GM12878 (cell line): ENCODE measurements around the gene BRD2. TPM values are rescaled to one million over a fixed set of nuclear protein-coding genes. Genes with fewer than 3 reads are reported as not detected.

Source experiments
- ATAC-seq: fragments of 200-7000 bp; cut with Tn5 transposase; 3 replicates; pipeline ENCODE4 v1.9.1; 2020; ENCODE audit warnings: mild to moderate bottlenecking, moderate library complexity
- BruUV-seq: library from RNA; stranded (reverse); fragments of 400-500 nt; replicated peaks from 2 replicates; lab custom pipeline; 2021; lab: Mats Ljungman, UMichigan
- CTCF ChIA-PET: fragments of 300-600 bp; sonication (Branson Sonifier 250); formaldehyde crosslinking; extraction: SDS; loops from one replicate; lab custom pipeline; 2021; ENCODE audit warnings: inconsistent platforms; lab: Yijun Ruan, JAX
- POLR2A ChIA-PET: fragments of 350-600 bp; formaldehyde crosslinking; extraction: SDS; loops from one replicate; lab custom pipeline; 2021; ENCODE audit warnings: inconsistent platforms; lab: Charles Lee
- RAD21 ChIA-PET: fragments of 300-600 bp; sonication (Branson Sonifier 250); formaldehyde crosslinking; loops from one replicate; lab custom pipeline; 2023; ENCODE audit warnings: antibody characterized with exemption; ENCODE audit not compliant: unreplicated experiment; lab: Charles Lee
- SMC1A ChIA-PET: fragments of 300-600 bp; sonication (Branson Sonifier 250); formaldehyde crosslinking; loops from one replicate; lab custom pipeline; 2023; ENCODE audit not compliant: unreplicated experiment, uncharacterized antibody; lab: Charles Lee
- DNase-seq: peaks from one replicate; pipeline ENCODE4 v3.0.0-alpha.2; 2011; ENCODE audit warnings: low read depth, low spot score
- FAIRE-seq: peaks from 3 replicates; lab custom pipeline; 2011; peaks lifted over from hg19 to GRCh38; lab: Jason Lieb, UNC
- H2AFZ ChIP-seq: 2 replicates; pipeline ENCODE4 v1.6.0; 2011; ENCODE audit warnings: low read depth, low read length, control low read depth; ENCODE audit not compliant: control insufficient read depth
- H3K27ac ChIP-seq: 2 replicates; pipeline ENCODE4 v1.5.1; 2011; ENCODE audit warnings: control low read depth; ENCODE audit not compliant: control insufficient read depth, insufficient read depth
- H3K27me3 ChIP-seq, 2 experiments: replicated peaks in 1 of 2; 2 replicates each; pipeline versions ENCODE4 v1.6.0 to v1.6.1; 2011; ENCODE audit warnings: low read length in 1 of 2; ENCODE audit not compliant: control insufficient read depth in 2 of 2, insufficient read depth in 2 of 2
- H3K36me3 ChIP-seq, 2 experiments: 2 replicates each; pipeline ENCODE4 v1.5.1; 2011; ENCODE audit warnings: low read length in 1 of 2; ENCODE audit not compliant: control insufficient read depth in 2 of 2, insufficient read depth in 2 of 2
- H3K4me1 ChIP-seq: 2 replicates; pipeline ENCODE4 v1.6.1; 2011; ENCODE audit warnings: mild to moderate bottlenecking, low read length, moderate library complexity, mixed read lengths; ENCODE audit not compliant: control insufficient read depth, insufficient read depth
- H3K4me2 ChIP-seq: 2 replicates; pipeline ENCODE4 v1.6.0; 2011; ENCODE audit warnings: control low read depth; ENCODE audit not compliant: control insufficient read depth, insufficient read depth
- H3K4me3 ChIP-seq: fragments of 200-600 bp; sonication (generic); 2 replicates; pipeline ENCODE4 v1.5.1; 2016
- H3K79me2 ChIP-seq: 2 replicates; pipeline ENCODE4 v1.6.0; 2011; ENCODE audit warnings: low read length; ENCODE audit not compliant: control insufficient read depth, insufficient read depth
- H3K9ac ChIP-seq: 2 replicates; pipeline ENCODE4 v1.8.0; 2011; ENCODE audit warnings: low read length, control low read depth, mixed read lengths; ENCODE audit not compliant: control insufficient read depth, insufficient read depth
- H3K9me3 ChIP-seq: replicated peaks from 3 replicates; pipeline ENCODE4 v1.5.1; 2011; ENCODE audit warnings: mild to moderate bottlenecking, low read length; ENCODE audit not compliant: control insufficient read depth, insufficient read depth
- H4K20me1 ChIP-seq: 2 replicates; pipeline ENCODE4 v1.6.0; 2011; ENCODE audit not compliant: control insufficient read depth, insufficient read depth
- CBX5 ChIP-seq: sonication (generic); IDR thresholded peaks from 2 replicates; pipeline ENCODE4 v1.6.1; 2016; ENCODE audit warnings: low read depth, moderate library complexity, mild to moderate bottlenecking, inconsistent platforms
- CHD2 ChIP-seq: IDR thresholded peaks from 2 replicates; pipeline ENCODE4 v1.6.1; 2011; ENCODE audit warnings: low read depth, low read length, improper control_type of control experiment, borderline replicate concordance
- CHD4 ChIP-seq: fragments of 200-600 bp; sonication (generic); IDR thresholded peaks from 2 replicates; pipeline ENCODE4 v1.6.1; 2016; ENCODE audit warnings: mild to moderate bottlenecking
- ESRRA ChIP-seq: IDR thresholded peaks from 2 replicates; pipeline ENCODE4 v1.6.1; 2012; ENCODE audit warnings: mild to moderate bottlenecking, low read length, improper control_type of control experiment
- HDAC2 ChIP-seq: fragments of 200-600 bp; sonication (generic); IDR thresholded peaks from 2 replicates; pipeline ENCODE4 v1.6.1; 2017
- NFYB ChIP-seq: IDR thresholded peaks from 2 replicates; pipeline ENCODE4 v1.6.1; 2011; ENCODE audit warnings: low read depth, mild to moderate bottlenecking, low read length, improper control_type of control experiment, moderate library complexity; ENCODE audit not compliant: insufficient read depth
- POLR2AphosphoS5 ChIP-seq: IDR thresholded peaks from 2 replicates; pipeline ENCODE4 v1.6.1; 2011; ENCODE audit warnings: mild to moderate bottlenecking, low read length, inconsistent platforms
- STAT3 ChIP-seq: IDR thresholded peaks from 2 replicates; pipeline ENCODE4 v1.6.1; 2011; ENCODE audit warnings: low read depth, low read length, improper control_type of control experiment
- SUPT20H ChIP-seq: IDR thresholded peaks from 2 replicates; pipeline ENCODE4 v1.6.1; 2011; ENCODE audit warnings: low read depth, mild to moderate bottlenecking, low read length, moderate library complexity, borderline replicate concordance; ENCODE audit not compliant: control insufficient read depth
- TCF7 ChIP-seq: IDR thresholded peaks from 2 replicates; pipeline ENCODE4 v1.6.1; 2014; ENCODE audit warnings: antibody characterized with exemption, borderline replicate concordance
- USF1 ChIP-seq: IDR thresholded peaks from 2 replicates; pipeline ENCODE4 v1.6.1; 2011; ENCODE audit warnings: borderline replicate concordance, low read depth, mild to moderate bottlenecking, moderate library complexity, mixed read lengths, low read length; ENCODE audit not compliant: insufficient read depth; ENCODE audit errors: extremely low read length
- YY1 ChIP-seq: IDR thresholded peaks from 2 replicates; pipeline ENCODE4 v1.6.1; 2011; ENCODE audit warnings: low read depth, mild to moderate bottlenecking, low read length
- WGBS: methylation state at CpG from one replicate; pipeline ENCODE4 v1.1.6; 2016; ENCODE audit warnings: low lambda C conversion rate; ENCODE audit not compliant: insufficient replicate concordance, insufficient coverage; ENCODE audit errors: missing lambda C conversion rate; 5-methylcytosine and 5-hydroxymethylcytosine counted together
- in situ Hi-C: fragments of 300-500 bp; cut with MboI; formaldehyde crosslinking; loops from 9 replicates; pipeline ENCODE4 v1.14.3; 2018; ENCODE audit warnings: mixed read lengths
- intact Hi-C: fragments of 100-400 bp; cut with micrococcal nuclease; formaldehyde crosslinking; loops from one replicate; pipeline ENCODE4 v1.14.2; 2022; ENCODE audit not compliant: unreplicated experiment
- polyA plus RNA-seq, 11 experiments: library from polyadenylated mRNA; depleted of rRNA in 4 of 11; unstranded in 6 of 11; stranded (reverse) in 5 of 11; fragments of >200 nt; fragmentation: Nextera tagmentation in 4 of 11; fragmentation: Illumina TruSeq in 1 of 11; extraction: Ambion mirVana in 4 of 11; extraction: Trizol in 1 of 11; gene quantifications; 1 replicate in 1 of 11; 2 replicates in 10 of 11; pipeline versions ENCODE4 v1.2.1 to v1.2.3, GENCODE V29; 2011 to 2016; ENCODE audit warnings: inconsistent platforms in 2 of 11, missing spikeins in 2 of 11, low read depth in 1 of 11
- total RNA-seq, 4 experiments: library from RNA; depleted of rRNA in 3 of 4; stranded (reverse); fragments of >200 nt in 3 of 4; fragmentation: Illumina TruSeq in 1 of 4; extraction: Trizol in 1 of 4; gene quantifications; 2 replicates each; pipeline versions ENCODE4 v1.2.1 to v1.2.3, GENCODE V29; 2013 to 2021

BRD2 gene
- total and polyA plus RNA-seq, 10 of the 15 experiments (the other 5 are each of a cell fraction or from before 2014, with no cell fraction given) = 32.2 to 239 (median 139) TPM

GRCh38 chr6:32982702-32983492 is 14.5 kb downstream of the BRD2 start (continued):
- TF ChIP-seq POLR2AphosphoS5 (peak; percentile 70), ESRRA (no peak), HDAC2 (no peak), USF1 (no peak), TCF7 (no peak)

GRCh38 chr6:32983493-32983848 is 15.1 kb downstream of the BRD2 start:
- Histone ChIP-seq H3K4me2 (no peak overlapping the region), H3K9ac (no peak overlapping the region), H3K79me2 (peaks cover 5% of the 10 kb centered on the region), H2AFZ (no peak overlapping the region), H3K27me3 (no peaks in the 10 kb centered on the region), H3K4me1 (peaks cover 7% of the 10 kb centered on the region; the same call in 1 of the 2 replicates), H3K36me3 (peaks cover 15 to 22% of the 10 kb centered on the region in 2 experiments), H3K9me3 (no peaks in the 10 kb centered on the region), H3K27ac (no peak overlapping the region), H3K4me3 (no peak overlapping the region), H4K20me1 (peaks cover 3% of the 10 kb centered on the region; the same call in 1 of the 2 replicates)
- intact Hi-C loops (no loop called here), in situ Hi-C loops (no loop called here)
- WGBS = 50% methylated on average over 1 of the region's 1 CpG
- ChIA-PET SMC1A (interaction anchor here (1.2 to 9.4 kb wide), 30 partner anchors 10 to 569 kb away, joined by 3 to 195 read pairs (median 10); partner anchors contain the start of genes BRD2, HLA-DMA, HLA-DMB and TAP2), RAD21 (interaction anchor here (1.5 to 9.0 kb wide), 14 partner anchors 10 to 144 kb away, joined by 4 to 135 read pairs (median 31); partner anchors contain the start of genes BRD2, HLA-DMA, HLA-DMB and TAP2), CTCF (interaction anchor here (0.6 to 9.2 kb wide), 24 partner anchors 12 to 265 kb away, joined by 3 to 367 read pairs (median 13); partner anchors contain the start of genes BRD2, HLA-DMA, HLA-DMB and HLA-DPB1), POLR2A (interaction anchor here (1.7 to 4.8 kb wide), 7 partner anchors 9 to 97 kb away, joined by 6 to 42 read pairs (median 12); partner anchors contain the start of gene HLA-DMA)
- ATAC-seq (peak; percentile 2; the same call in 2 of the 3 replicates), DNase-seq (no peak), FAIRE-seq (no peak)
- no TSS peak for BruUV-seq
- TF ChIP-seq CBX5 = no peak
- no peak for TF ChIP-seq YY1
- no peak for TF ChIP-seq SUPT20H
- no peak for TF ChIP-seq STAT3
- TF ChIP-seq CHD2 = no peak
- no peak for TF ChIP-seq NFYB
- TF ChIP-seq CHD4 = no peak
